WTC11 (cell line): ENCODE results near the gene PTGDR. TPM values are rescaled to one million over a fixed set of nuclear protein-coding genes. Genes with fewer than 3 reads are reported as not detected.

Source experiments
- ATAC-seq: fragments of 200-7000 bp; cut with Tn5 transposase; 2 replicates; pipeline ENCODE4 v1.10.0; 2021; ENCODE audit warnings: mild to moderate bottlenecking, moderate library complexity
- CTCF ChIA-PET: fragments of 300-600 bp; sonication (Branson Sonifier 250); formaldehyde crosslinking; loops from one replicate; lab custom pipeline; 2021; ENCODE audit warnings: antibody characterized with exemption; lab: Charles Lee
- POLR2A ChIA-PET: fragments of 350-600 bp; sonication (Branson Sonifier 250); formaldehyde crosslinking; loops from one replicate; lab custom pipeline; 2021; ENCODE audit warnings: antibody characterized with exemption; lab: Charles Lee
- DNase-seq: peaks from one replicate; pipeline ENCODE4 v3.0.0; 2021; ENCODE audit warnings: low spot score
- H3K27ac Mint-ChIP-seq: 2 replicates; pipeline ENCODE4 v1.8.0; 2021; ENCODE audit warnings: mixed read lengths
- H3K27me3 Mint-ChIP-seq: 2 replicates; pipeline ENCODE4 v1.8.0; 2021; ENCODE audit warnings: low read depth, mild to moderate bottlenecking, moderate library complexity, mixed read lengths
- H3K36me3 Mint-ChIP-seq: 2 replicates; pipeline ENCODE4 v1.8.0; 2021; ENCODE audit warnings: mixed read lengths
- H3K4me1 Mint-ChIP-seq: 2 replicates; pipeline ENCODE4 v1.8.0; 2022; ENCODE audit warnings: mixed read lengths
- H3K4me3 Mint-ChIP-seq: 2 replicates; pipeline ENCODE4 v1.8.0; 2021; ENCODE audit warnings: mild to moderate bottlenecking, moderate library complexity, mixed read lengths
- H3K9me3 Mint-ChIP-seq: 2 replicates; pipeline ENCODE4 v1.8.0; 2021; ENCODE audit warnings: mixed read lengths
- FOXJ3 ChIP-seq: sonication (generic); formaldehyde crosslinking; IDR thresholded peaks from 2 replicates; pipeline ENCODE4 v1.9.0; 2021; ENCODE audit warnings: missing genetic modification reagents, mild to moderate bottlenecking, borderline replicate concordance
- FOXK1 ChIP-seq: sonication (generic); formaldehyde crosslinking; IDR thresholded peaks from 2 replicates; pipeline ENCODE4 v1.8.0; 2022; ENCODE audit warnings: mild to moderate bottlenecking, moderate library complexity, missing genetic modification reagents
- GABPB1 ChIP-seq: sonication (generic); formaldehyde crosslinking; IDR thresholded peaks from 2 replicates; pipeline ENCODE4 v1.8.1; 2023; ENCODE audit warnings: mild to moderate bottlenecking, missing genetic modification reagents
- GTF2I ChIP-seq: fragments of 250-450 bp; sonication (Bioruptor Pico); conservative IDR thresholded peaks from 2 replicates; pipeline ENCODE4 v1.4.0; 2021; ENCODE audit warnings: mild to moderate bottlenecking
- HMGA2 ChIP-seq: fragments of 250-450 bp; sonication (Bioruptor Pico); IDR thresholded peaks from 2 replicates; pipeline ENCODE4 v1.4.0; 2021; ENCODE audit warnings: mild to moderate bottlenecking, moderate library complexity
- JUN ChIP-seq: sonication (generic); formaldehyde crosslinking; IDR thresholded peaks from 2 replicates; pipeline ENCODE4 v1.8.0; 2023; ENCODE audit warnings: mild to moderate bottlenecking, missing genetic modification reagents
- NFE2L1 ChIP-seq: sonication (generic); formaldehyde crosslinking; IDR thresholded peaks from 2 replicates; pipeline ENCODE4 v1.8.1; 2023; ENCODE audit warnings: missing genetic modification reagents
- NFYB ChIP-seq: sonication (generic); formaldehyde crosslinking; conservative IDR thresholded peaks from 2 replicates; pipeline ENCODE4 v1.8.0; 2022; ENCODE audit warnings: low read depth, missing genetic modification reagents
- NR1H2 ChIP-seq: sonication (generic); formaldehyde crosslinking; IDR thresholded peaks from 2 replicates; pipeline ENCODE4 v1.9.0; 2021; ENCODE audit warnings: mild to moderate bottlenecking, moderate library complexity, missing genetic modification reagents
- PRRX2 ChIP-seq: fragments of 250-450 bp; sonication (Bioruptor Pico); IDR thresholded peaks from 2 replicates; pipeline ENCODE4 v1.8.0; 2021; ENCODE audit warnings: mild to moderate bottlenecking
- SMAD3 ChIP-seq: sonication (generic); formaldehyde crosslinking; IDR thresholded peaks from 2 replicates; pipeline ENCODE4 v1.8.0; 2022; ENCODE audit warnings: missing genetic modification reagents, mild to moderate bottlenecking, borderline replicate concordance
- SOX15 ChIP-seq: fragments of 250-450 bp; sonication (Bioruptor Pico); IDR thresholded peaks from 2 replicates; pipeline ENCODE4 v1.9.0; 2021; ENCODE audit warnings: mild to moderate bottlenecking
- TEAD4 ChIP-seq: sonication (generic); formaldehyde crosslinking; IDR thresholded peaks from 2 replicates; pipeline ENCODE4 v1.8.0; 2022; ENCODE audit warnings: mild to moderate bottlenecking, missing genetic modification reagents
- ZNF121 ChIP-seq: sonication (generic); formaldehyde crosslinking; IDR thresholded peaks from 2 replicates; pipeline ENCODE4 v1.8.0; 2023; ENCODE audit warnings: missing genetic modification reagents
- ZNF416 ChIP-seq: fragments of 250-450 bp; sonication (Bioruptor Pico); IDR thresholded peaks from 2 replicates; pipeline ENCODE4 v1.9.0; 2021; ENCODE audit warnings: mild to moderate bottlenecking, inconsistent platforms
- ZNF423 ChIP-seq: fragments of 250-450 bp; sonication (Bioruptor Pico); IDR thresholded peaks from 2 replicates; pipeline ENCODE4 v2.1.2; 2022; ENCODE audit warnings: mild to moderate bottlenecking, moderate library complexity
- ZNF671 ChIP-seq: fragments of 250-450 bp; sonication (Bioruptor Pico); IDR thresholded peaks from 2 replicates; pipeline ENCODE4 v1.8.0; 2021; ENCODE audit warnings: mild to moderate bottlenecking
- total RNA-seq: library from RNA; stranded (reverse); gene quantifications from 3 replicates; pipeline ENCODE4 v1.2.3, GENCODE V29; 2021
- TF ChIP-seq, protein P1 (sequence below): sonication (generic); formaldehyde crosslinking; IDR thresholded peaks from 2 replicates; pipeline ENCODE4 v1.8.0; 2022; ENCODE audit warnings: mild to moderate bottlenecking, missing genetic modification reagents
- TF ChIP-seq, protein P2 (sequence below): sonication (generic); formaldehyde crosslinking; IDR thresholded peaks from 2 replicates; pipeline ENCODE4 v1.8.1; 2023; ENCODE audit warnings: mild to moderate bottlenecking, missing genetic modification reagents
- TF ChIP-seq, protein P3 (sequence below): sonication (generic); formaldehyde crosslinking; IDR thresholded peaks from 2 replicates; pipeline ENCODE4 v1.8.1; 2022; ENCODE audit warnings: mild to moderate bottlenecking, missing genetic modification reagents, moderate library complexity, borderline replicate concordance
- TF ChIP-seq, protein P4 (sequence below): fragments of 250-450 bp; sonication (Bioruptor Pico); IDR thresholded peaks from 2 replicates; pipeline ENCODE4 v1.9.0; 2021; ENCODE audit warnings: mild to moderate bottlenecking
- TF ChIP-seq, protein P5 (sequence below): sonication (generic); formaldehyde crosslinking; conservative IDR thresholded peaks from 2 replicates; pipeline ENCODE4 v1.8.1; 2023; ENCODE audit warnings: mild to moderate bottlenecking, low read depth, missing genetic modification reagents, moderate library complexity
- TF ChIP-seq, protein P6 (sequence below): sonication (generic); formaldehyde crosslinking; IDR thresholded peaks from 2 replicates; pipeline ENCODE4 v1.8.1; 2023; ENCODE audit warnings: mild to moderate bottlenecking, missing genetic modification reagents, moderate library complexity
- TF ChIP-seq, protein P7 (sequence below): sonication (generic); formaldehyde crosslinking; IDR thresholded peaks from 2 replicates; pipeline ENCODE4 v1.8.0; 2022; ENCODE audit warnings: missing genetic modification reagents

Gene PTGDR
- total RNA-seq, 1 experiment from 2014 or later: 0.24 TPM

DNA sequence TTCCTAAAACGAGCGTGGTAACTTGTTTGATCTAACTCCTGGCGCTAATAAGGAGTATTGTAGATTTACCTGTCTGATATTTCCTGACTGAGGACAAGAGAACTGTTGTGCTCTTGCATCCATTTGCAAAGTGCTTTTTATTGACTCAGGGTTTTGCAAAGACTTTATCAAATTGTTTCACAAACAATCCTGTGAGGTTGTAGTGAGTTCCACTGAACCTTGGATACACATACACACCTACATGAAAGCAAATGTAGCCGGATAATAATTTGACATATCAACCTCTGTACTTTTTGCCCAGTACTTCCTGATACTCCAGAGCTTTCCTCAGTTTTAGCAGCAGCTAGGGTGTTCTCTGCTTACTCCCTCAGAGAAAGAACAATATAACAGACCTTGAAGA is 39.9 kb downstream of the PTGDR start:
- Mint-ChIP-seq H3K9me3 (no peaks in the 10 kb centered on the region), H3K4me1 (peaks cover 17% of the 10 kb centered on the region), H3K4me3 (no peak overlapping the region), H3K36me3 (no peaks in the 10 kb centered on the region), H3K27me3 (peaks cover 13% of the 10 kb centered on the region), H3K27ac (peak overlapping the region; percentile 16; the same call in 1 of the 2 replicates)
- TF ChIP-seq, protein P1, sequence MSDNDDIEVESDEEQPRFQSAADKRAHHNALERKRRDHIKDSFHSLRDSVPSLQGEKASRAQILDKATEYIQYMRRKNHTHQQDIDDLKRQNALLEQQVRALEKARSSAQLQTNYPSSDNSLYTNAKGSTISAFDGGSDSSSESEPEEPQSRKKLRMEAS (CRISPR knock-in tag): no peak
- TF ChIP-seq ZNF121 (CRISPR knock-in tag) (no peak), ZNF423 (CRISPR knock-in tag) (no peak), GTF2I (no peak), PRRX2 (CRISPR knock-in tag) (no peak), NR1H2 (CRISPR knock-in tag) (no peak), FOXK1 (CRISPR knock-in tag) (no peak), ZNF416 (CRISPR knock-in tag) (no peak), NFE2L1 (CRISPR knock-in tag) (no peak), GABPB1 (no peak), SOX15 (no peak)
- TF ChIP-seq, protein P2, sequence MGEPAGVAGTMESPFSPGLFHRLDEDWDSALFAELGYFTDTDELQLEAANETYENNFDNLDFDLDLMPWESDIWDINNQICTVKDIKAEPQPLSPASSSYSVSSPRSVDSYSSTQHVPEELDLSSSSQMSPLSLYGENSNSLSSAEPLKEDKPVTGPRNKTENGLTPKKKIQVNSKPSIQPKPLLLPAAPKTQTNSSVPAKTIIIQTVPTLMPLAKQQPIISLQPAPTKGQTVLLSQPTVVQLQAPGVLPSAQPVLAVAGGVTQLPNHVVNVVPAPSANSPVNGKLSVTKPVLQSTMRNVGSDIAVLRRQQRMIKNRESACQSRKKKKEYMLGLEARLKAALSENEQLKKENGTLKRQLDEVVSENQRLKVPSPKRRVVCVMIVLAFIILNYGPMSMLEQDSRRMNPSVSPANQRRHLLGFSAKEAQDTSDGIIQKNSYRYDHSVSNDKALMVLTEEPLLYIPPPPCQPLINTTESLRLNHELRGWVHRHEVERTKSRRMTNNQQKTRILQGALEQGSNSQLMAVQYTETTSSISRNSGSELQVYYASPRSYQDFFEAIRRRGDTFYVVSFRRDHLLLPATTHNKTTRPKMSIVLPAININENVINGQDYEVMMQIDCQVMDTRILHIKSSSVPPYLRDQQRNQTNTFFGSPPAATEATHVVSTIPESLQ (CRISPR knock-in tag): no peak
- TF ChIP-seq, protein P3, sequence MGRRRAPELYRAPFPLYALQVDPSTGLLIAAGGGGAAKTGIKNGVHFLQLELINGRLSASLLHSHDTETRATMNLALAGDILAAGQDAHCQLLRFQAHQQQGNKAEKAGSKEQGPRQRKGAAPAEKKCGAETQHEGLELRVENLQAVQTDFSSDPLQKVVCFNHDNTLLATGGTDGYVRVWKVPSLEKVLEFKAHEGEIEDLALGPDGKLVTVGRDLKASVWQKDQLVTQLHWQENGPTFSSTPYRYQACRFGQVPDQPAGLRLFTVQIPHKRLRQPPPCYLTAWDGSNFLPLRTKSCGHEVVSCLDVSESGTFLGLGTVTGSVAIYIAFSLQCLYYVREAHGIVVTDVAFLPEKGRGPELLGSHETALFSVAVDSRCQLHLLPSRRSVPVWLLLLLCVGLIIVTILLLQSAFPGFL (CRISPR knock-in tag): no peak
- TF ChIP-seq, protein P4, sequence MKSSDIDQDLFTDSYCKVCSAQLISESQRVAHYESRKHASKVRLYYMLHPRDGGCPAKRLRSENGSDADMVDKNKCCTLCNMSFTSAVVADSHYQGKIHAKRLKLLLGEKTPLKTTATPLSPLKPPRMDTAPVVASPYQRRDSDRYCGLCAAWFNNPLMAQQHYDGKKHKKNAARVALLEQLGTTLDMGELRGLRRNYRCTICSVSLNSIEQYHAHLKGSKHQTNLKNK (CRISPR knock-in tag): no peak
- TF ChIP-seq, protein P5, sequence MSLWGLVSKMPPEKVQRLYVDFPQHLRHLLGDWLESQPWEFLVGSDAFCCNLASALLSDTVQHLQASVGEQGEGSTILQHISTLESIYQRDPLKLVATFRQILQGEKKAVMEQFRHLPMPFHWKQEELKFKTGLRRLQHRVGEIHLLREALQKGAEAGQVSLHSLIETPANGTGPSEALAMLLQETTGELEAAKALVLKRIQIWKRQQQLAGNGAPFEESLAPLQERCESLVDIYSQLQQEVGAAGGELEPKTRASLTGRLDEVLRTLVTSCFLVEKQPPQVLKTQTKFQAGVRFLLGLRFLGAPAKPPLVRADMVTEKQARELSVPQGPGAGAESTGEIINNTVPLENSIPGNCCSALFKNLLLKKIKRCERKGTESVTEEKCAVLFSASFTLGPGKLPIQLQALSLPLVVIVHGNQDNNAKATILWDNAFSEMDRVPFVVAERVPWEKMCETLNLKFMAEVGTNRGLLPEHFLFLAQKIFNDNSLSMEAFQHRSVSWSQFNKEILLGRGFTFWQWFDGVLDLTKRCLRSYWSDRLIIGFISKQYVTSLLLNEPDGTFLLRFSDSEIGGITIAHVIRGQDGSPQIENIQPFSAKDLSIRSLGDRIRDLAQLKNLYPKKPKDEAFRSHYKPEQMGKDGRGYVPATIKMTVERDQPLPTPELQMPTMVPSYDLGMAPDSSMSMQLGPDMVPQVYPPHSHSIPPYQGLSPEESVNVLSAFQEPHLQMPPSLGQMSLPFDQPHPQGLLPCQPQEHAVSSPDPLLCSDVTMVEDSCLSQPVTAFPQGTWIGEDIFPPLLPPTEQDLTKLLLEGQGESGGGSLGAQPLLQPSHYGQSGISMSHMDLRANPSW: no peak
- TF ChIP-seq, protein P6, sequence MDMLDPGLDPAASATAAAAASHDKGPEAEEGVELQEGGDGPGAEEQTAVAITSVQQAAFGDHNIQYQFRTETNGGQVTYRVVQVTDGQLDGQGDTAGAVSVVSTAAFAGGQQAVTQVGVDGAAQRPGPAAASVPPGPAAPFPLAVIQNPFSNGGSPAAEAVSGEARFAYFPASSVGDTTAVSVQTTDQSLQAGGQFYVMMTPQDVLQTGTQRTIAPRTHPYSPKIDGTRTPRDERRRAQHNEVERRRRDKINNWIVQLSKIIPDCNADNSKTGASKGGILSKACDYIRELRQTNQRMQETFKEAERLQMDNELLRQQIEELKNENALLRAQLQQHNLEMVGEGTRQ: no peak
- DNase-seq (no peak), ATAC-seq (no peak)
- ChIA-PET CTCF (no interaction called here), POLR2A (no interaction called here)

DNA sequence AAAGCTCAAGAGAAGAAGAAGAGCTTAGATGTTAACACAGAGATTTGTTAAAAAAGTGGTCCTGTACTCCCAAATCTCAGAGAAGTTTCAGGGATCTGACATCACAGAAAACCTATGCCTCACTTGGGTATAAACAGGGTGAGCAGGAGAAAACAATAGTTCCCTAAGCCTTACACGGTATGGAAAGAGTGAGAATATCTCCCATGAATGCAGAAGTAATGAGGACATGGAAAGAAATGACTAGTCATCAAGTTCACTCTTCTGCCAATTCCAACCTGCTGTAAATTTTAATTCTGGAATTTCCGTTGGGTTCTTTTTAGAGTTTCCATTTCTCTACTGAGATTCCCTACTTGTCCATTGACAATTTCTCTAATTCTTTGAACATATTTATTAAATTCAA is 40.4 kb downstream of the PTGDR start:
- H3K4me3 Mint-ChIP-seq: no peak overlapping the region
- peaks cover 19% of the 10 kb centered on the region for H3K27me3 Mint-ChIP-seq
- no peak for DNase-seq
- TF ChIP-seq JUN (CRISPR knock-in tag): no peak
- no peak for TF ChIP-seq HMGA2 (CRISPR knock-in tag)
- TF ChIP-seq NFYB: no peak
- TF ChIP-seq GTF2I: no peak
- TF ChIP-seq ZNF671 (CRISPR knock-in tag): no peak
- TF ChIP-seq FOXJ3: no peak
- TF ChIP-seq TEAD4: no peak
- no peak for TF ChIP-seq FOXK1 (CRISPR knock-in tag)
- TF ChIP-seq, protein P7, sequence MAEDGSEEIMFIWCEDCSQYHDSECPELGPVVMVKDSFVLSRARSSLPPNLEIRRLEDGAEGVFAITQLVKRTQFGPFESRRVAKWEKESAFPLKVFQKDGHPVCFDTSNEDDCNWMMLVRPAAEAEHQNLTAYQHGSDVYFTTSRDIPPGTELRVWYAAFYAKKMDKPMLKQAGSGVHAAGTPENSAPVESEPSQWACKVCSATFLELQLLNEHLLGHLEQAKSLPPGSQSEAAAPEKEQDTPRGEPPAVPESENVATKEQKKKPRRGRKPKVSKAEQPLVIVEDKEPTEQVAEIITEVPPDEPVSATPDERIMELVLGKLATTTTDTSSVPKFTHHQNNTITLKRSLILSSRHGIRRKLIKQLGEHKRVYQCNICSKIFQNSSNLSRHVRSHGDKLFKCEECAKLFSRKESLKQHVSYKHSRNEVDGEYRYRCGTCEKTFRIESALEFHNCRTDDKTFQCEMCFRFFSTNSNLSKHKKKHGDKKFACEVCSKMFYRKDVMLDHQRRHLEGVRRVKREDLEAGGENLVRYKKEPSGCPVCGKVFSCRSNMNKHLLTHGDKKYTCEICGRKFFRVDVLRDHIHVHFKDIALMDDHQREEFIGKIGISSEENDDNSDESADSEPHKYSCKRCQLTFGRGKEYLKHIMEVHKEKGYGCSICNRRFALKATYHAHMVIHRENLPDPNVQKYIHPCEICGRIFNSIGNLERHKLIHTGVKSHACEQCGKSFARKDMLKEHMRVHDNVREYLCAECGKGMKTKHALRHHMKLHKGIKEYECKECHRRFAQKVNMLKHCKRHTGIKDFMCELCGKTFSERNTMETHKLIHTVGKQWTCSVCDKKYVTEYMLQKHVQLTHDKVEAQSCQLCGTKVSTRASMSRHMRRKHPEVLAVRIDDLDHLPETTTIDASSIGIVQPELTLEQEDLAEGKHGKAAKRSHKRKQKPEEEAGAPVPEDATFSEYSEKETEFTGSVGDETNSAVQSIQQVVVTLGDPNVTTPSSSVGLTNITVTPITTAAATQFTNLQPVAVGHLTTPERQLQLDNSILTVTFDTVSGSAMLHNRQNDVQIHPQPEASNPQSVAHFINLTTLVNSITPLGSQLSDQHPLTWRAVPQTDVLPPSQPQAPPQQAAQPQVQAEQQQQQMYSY (CRISPR knock-in tag): no peak
- TF ChIP-seq SMAD3 (CRISPR knock-in tag): no peak
- TF ChIP-seq, protein P6: no peak

More for the DNA sequence above, 40.4 kb downstream of the PTGDR start:
- H3K27ac Mint-ChIP-seq: no peak overlapping the region
- H3K4me1 Mint-ChIP-seq: peaks cover 17% of the 10 kb centered on the region
- H3K36me3 Mint-ChIP-seq: no peaks in the 10 kb centered on the region
- no peaks in the 10 kb centered on the region for H3K9me3 Mint-ChIP-seq
- ChIA-PET CTCF (no interaction called here), POLR2A (interaction anchor here (0.5 kb wide), 1 partner anchor 189 kb away, joined by 5 read pairs; no protein-coding TSS in a partner anchor)
- no peak for ATAC-seq
